K562 (cell line): ENCODE measurements around the gene DDX5. TPM values are rescaled to one million over a fixed set of nuclear protein-coding genes. Genes with fewer than 3 reads are reported as not detected.
A peak's percentile ranks its signal among the peaks of the same experiment; 100 is the strongest.

Experiments used
- ATF7 ChIP-seq: fragments of 450-650 bp; IDR thresholded peaks from 2 replicates; pipeline ENCODE4 v1.7.1; 2014; ENCODE audit warnings: mild to moderate bottlenecking, moderate library complexity
- BCLAF1 ChIP-seq, 2 experiments: fragments of 450-650 bp in 1 of 2; IDR thresholded peaks; 2 replicates each; pipeline ENCODE4 v1.6.1; 2011 to 2017; ENCODE audit warnings: low read depth in 2 of 2, antibody characterized with exemption in 1 of 2, borderline replicate concordance in 1 of 2, low read length in 1 of 2, mild to moderate bottlenecking in 1 of 2, mixed read lengths in 1 of 2; ENCODE audit not compliant: control insufficient read depth in 1 of 2
- BRD4 ChIP-seq: fragments of 200-600 bp; sonication (generic); IDR thresholded peaks from 2 replicates; pipeline ENCODE4 v1.6.1; 2017; ENCODE audit warnings: inconsistent platforms
- CEBPB ChIP-seq: fragments of 450-650 bp; IDR thresholded peaks from 2 replicates; pipeline ENCODE4 v1.6.1; 2016; ENCODE audit warnings: missing genetic modification characterization, missing compliant biosample characterization
- EGR1 ChIP-seq: fragments of 450-650 bp; conservative IDR thresholded peaks from 2 replicates; pipeline ENCODE4 v1.6.1; 2017; ENCODE audit warnings: mild to moderate bottlenecking
- FOXJ3 ChIP-seq: sonication (generic); formaldehyde crosslinking; IDR thresholded peaks from 2 replicates; pipeline ENCODE4 v1.4.0; 2020; ENCODE audit warnings: mild to moderate bottlenecking, missing genetic modification reagents
- FOXK1 ChIP-seq: sonication (generic); formaldehyde crosslinking; IDR thresholded peaks from 2 replicates; pipeline ENCODE4 v1.8.0; 2022; ENCODE audit warnings: missing genetic modification reagents, mild to moderate bottlenecking, borderline replicate concordance
- HMGN3 ChIP-seq: IDR thresholded peaks from 2 replicates; pipeline ENCODE4 v1.6.1; 2011; ENCODE audit warnings: borderline replicate concordance, low read depth, mild to moderate bottlenecking, mixed read lengths, low read length; ENCODE audit not compliant: insufficient read length; ENCODE audit errors: extremely low read depth
- IFI16 ChIP-seq: fragments of 250-450 bp; sonication (Bioruptor Pico); IDR thresholded peaks from 2 replicates; pipeline ENCODE4 v2.1.2; 2022; ENCODE audit warnings: mild to moderate bottlenecking, inconsistent platforms
- LARP7 ChIP-seq: fragments of 450-650 bp; IDR thresholded peaks from 2 replicates; pipeline ENCODE4 v1.6.1; 2016
- NR2F6 ChIP-seq: fragments of 450-650 bp; formaldehyde crosslinking; IDR thresholded peaks from 2 replicates; pipeline ENCODE4 v1.4.0; 2020; ENCODE audit warnings: mild to moderate bottlenecking
- POLR2AphosphoS5 ChIP-seq: IDR thresholded peaks from 2 replicates; pipeline ENCODE4 v1.6.1; 2011; ENCODE audit warnings: mild to moderate bottlenecking, low read depth, low read length, moderate library complexity; ENCODE audit not compliant: control insufficient read depth, insufficient read depth
- POLR2B ChIP-seq: fragments of 450-650 bp; IDR thresholded peaks from 2 replicates; pipeline ENCODE4 v1.6.1; 2018; ENCODE audit warnings: low read depth; ENCODE audit not compliant: partially characterized antibody
- PTTG1 ChIP-seq: fragments of 450-650 bp; IDR thresholded peaks from 2 replicates; pipeline ENCODE4 v1.6.1; 2016; ENCODE audit warnings: low read depth, mild to moderate bottlenecking, missing genetic modification characterization, missing compliant biosample characterization
- SMARCC2 ChIP-seq: fragments of 450-650 bp; IDR thresholded peaks from 2 replicates; pipeline ENCODE4 v1.6.1; 2017; ENCODE audit warnings: antibody characterized with exemption, moderate library complexity, mild to moderate bottlenecking, low read depth
- SP1 ChIP-seq: sonication (generic); formaldehyde crosslinking; IDR thresholded peaks from 2 replicates; pipeline ENCODE4 v1.8.1; 2022; ENCODE audit warnings: mild to moderate bottlenecking, missing genetic modification reagents
- TAF1 ChIP-seq: IDR thresholded peaks from 2 replicates; pipeline ENCODE4 v1.6.1; 2011; ENCODE audit warnings: mild to moderate bottlenecking, low read length, moderate library complexity; ENCODE audit not compliant: insufficient read depth, control insufficient read depth, severe bottlenecking; ENCODE audit errors: extremely low read depth
- TAF7 ChIP-seq: fragments of 450-650 bp; IDR thresholded peaks from 2 replicates; pipeline ENCODE4 v1.6.1; 2016; ENCODE audit warnings: missing genetic modification characterization, missing compliant biosample characterization
- ZBTB43 ChIP-seq: sonication (generic); formaldehyde crosslinking; IDR thresholded peaks from 2 replicates; pipeline ENCODE4 v1.8.0; 2023; ENCODE audit warnings: mild to moderate bottlenecking, missing genetic modification reagents
- ZC3H11A ChIP-seq: IDR thresholded peaks from 2 replicates; pipeline ENCODE4 v1.6.1; 2012; ENCODE audit warnings: low read depth, low read length, improper control_type of control experiment
- ZNF589 ChIP-seq: fragments of 200-800 bp; sonication (Bioruptor generic); IDR thresholded peaks from 2 replicates; pipeline ENCODE4 v1.6.1; 2016; ENCODE audit warnings: low read depth, missing genetic modification characterization, missing compliant biosample characterization
- ZNF740 ChIP-seq, 3 experiments: fragments of 200-800 bp in 1 of 3; sonication (Bioruptor generic) in 1 of 3; sonication (generic) in 1 of 3; formaldehyde crosslinking in 1 of 3; IDR thresholded peaks; 2 replicates each; pipeline versions ENCODE4 v1.6.1 to v1.8.0; 2016 to 2022; ENCODE audit warnings: mild to moderate bottlenecking in 2 of 3, missing compliant biosample characterization in 2 of 3, missing genetic modification characterization in 2 of 3, missing genetic modification reagents in 1 of 3
- polyA plus RNA-seq, 8 experiments: library from polyadenylated mRNA; depleted of rRNA in 4 of 8; stranded (reverse) in 5 of 8; unstranded in 3 of 8; fragments of >200 nt; fragmentation: Nextera tagmentation in 2 of 8; fragmentation: Illumina TruSeq in 1 of 8; extraction: Ambion mirVana in 2 of 8; extraction: Trizol in 1 of 8; gene quantifications; 2 replicates each; pipeline versions ENCODE4 v1.2.1 to v1.2.3, GENCODE V29; 2011 to 2014; ENCODE audit warnings: inconsistent platforms in 1 of 8, missing spikeins in 1 of 8
- total RNA-seq, 7 experiments: library from RNA; depleted of rRNA in 6 of 7; stranded (reverse); fragments of >200 nt in 6 of 7; fragmentation: Illumina TruSeq in 2 of 7; extraction: Trizol in 2 of 7; gene quantifications; 2 replicates each; pipeline versions ENCODE4 v1.2.1 to v1.2.3, GENCODE V29; 2011 to 2021; ENCODE audit warnings: low replicate concordance in 1 of 7

Gene DDX5
- total and polyA plus RNA-seq, 9 of the 15 experiments (the other 6 are each of a cell fraction or from before 2014, with no cell fraction given) = 306 to 1,639 (median 604) TPM

- TF ChIP-seq POLR2B = peak; percentile 99
- TF ChIP-seq HMGN3 = peak; percentile 85
- 0 out of 2 replicates have a peak, but pooled peaks have one; percentile 13 for TF ChIP-seq FOXK1
- peak; percentile 100 for TF ChIP-seq TAF1
- no peak for TF ChIP-seq PTTG1 (tag)
- no peak for TF ChIP-seq NR2F6
- 0 out of 2 replicates have a peak, but pooled peaks have one; percentile 1 for TF ChIP-seq ZC3H11A
- no peak for TF ChIP-seq IFI16
- TF ChIP-seq CEBPB (tag) = peak; percentile 59
- peak; percentile 97 for TF ChIP-seq ATF7
- TF ChIP-seq BCLAF1 (IDR thresholded peaks at IDR 0.05; ENCODE audit: borderline replicate concordance in 1 of 2, control insufficient read depth in 1 of 2, low read depth in 2 of 2, low read length in 1 of 2) = peak in 1 of 2 experiments; percentile 85; a peak in 1 of 4 replicates
- TF ChIP-seq EGR1 = peak; percentile 99
- peak; percentile 57; the same call in 1 of the 2 replicates for TF ChIP-seq ZNF740 (CRISPR knock-in tag; IDR thresholded peaks at IDR 0.05)
- no peak for TF ChIP-seq ZNF740 (tag; IDR thresholded peaks at IDR 0.05)
- TF ChIP-seq POLR2AphosphoS5 = peak; percentile 99
- TF ChIP-seq LARP7 = no peak
- 0 out of 2 replicates have a peak, but pooled peaks have one; percentile 82 for TF ChIP-seq ZBTB43 (CRISPR knock-in tag)
- TF ChIP-seq SMARCC2 = no peak
- peak; percentile 91 for TF ChIP-seq SP1 (CRISPR knock-in tag)
- no peak for TF ChIP-seq FOXJ3 (CRISPR knock-in tag)
- TF ChIP-seq TAF7 (tag) = peak; percentile 97
- peak; percentile 20; the same call in 1 of the 2 replicates for TF ChIP-seq ZNF589 (CRISPR knock-in tag)
- peak; percentile 81; the same call in 1 of the 2 replicates for TF ChIP-seq BRD4
Observed at GRCh38 chr17:64506201-64506575, at the start of gene DDX5 (continued).
